Measurements from ENCODE around the gene SHKBP1. TPM values are rescaled to one million over a fixed set of nuclear protein-coding genes. Genes with fewer than 3 reads are reported as not detected.

SHKBP1 gene
- total and polyA plus RNA-seq, 2 of the 8 experiments (the other 6 are each of a cell fraction or from before 2014, with no cell fraction given): 74.6 to 98.8 TPM

GRCh38 chr19:40617961-40618360 lies 41.3 kb downstream of the SHKBP1 start (continued):
- TF ChIP-seq CHD7 (IDR thresholded peaks at IDR 0.05; ENCODE audit: insufficient replicate concordance, low read length) (no peak), CTBP2 (IDR thresholded peaks at IDR 0.05; ENCODE audit: borderline replicate concordance, insufficient read depth, insufficient read length, low read length) (no peak), USF2 (IDR thresholded peaks at IDR 0.05; ENCODE audit: low read length) (no peak), CHD1 (IDR thresholded peaks at IDR 0.05; ENCODE audit: low read depth, low read length) (no peak), CBX5 (IDR thresholded peaks at IDR 0.05; ENCODE audit: low read depth, low read length) (no peak), SIX5 (IDR thresholded peaks at IDR 0.05; ENCODE audit: low read depth, low read length) (no peak), RBBP5 (IDR thresholded peaks at IDR 0.05; ENCODE audit: borderline replicate concordance, low read depth, low read length) (no peak), POLR2A (IDR thresholded peaks at IDR 0.05; ENCODE audit: control extremely low read depth in 1 of 2, low read depth in 2 of 2, low read length in 2 of 2) (no peak), KDM4A (IDR thresholded peaks at IDR 0.05; ENCODE audit: low read depth, low read length, severe bottlenecking) (no peak), TBP (IDR thresholded peaks at IDR 0.05; ENCODE audit: low read depth, low read length) (no peak)
- TF ChIP-seq, protein P1, sequence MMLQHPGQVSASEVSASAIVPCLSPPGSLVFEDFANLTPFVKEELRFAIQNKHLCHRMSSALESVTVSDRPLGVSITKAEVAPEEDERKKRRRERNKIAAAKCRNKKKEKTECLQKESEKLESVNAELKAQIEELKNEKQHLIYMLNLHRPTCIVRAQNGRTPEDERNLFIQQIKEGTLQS (IDR thresholded peaks at IDR 0.05; ENCODE audit: insufficient read depth, low read depth, low read length): no peak
